BLaER1 treated with 17β-estradiol and CSF1 and Interleukin-3, amounts not matched to agents 10 nM and 100 nM (cell line): ENCODE data around the gene SEC14L5.
"Not testable (repeated sequence)": the region's sequence is repeated elsewhere in the genome, so short reads cannot be mapped to it uniquely, and the experiment has no call there.

ENCODE experiments used
- H3K27ac ChIP-seq, 11 experiments: shearing (Covaris generic); formaldehyde crosslinking; 2 replicates each; pipeline ENCODE4 v1.8.1; 2022
- H3K27me3 ChIP-seq, 11 experiments: shearing (Covaris generic); formaldehyde crosslinking; 2 replicates each; pipeline ENCODE4 v1.8.1; 2022
- H3K36me3 ChIP-seq, 11 experiments: shearing (Covaris generic); formaldehyde crosslinking; 2 replicates each; pipeline ENCODE4 v1.8.1; 2022
- H3K4me1 ChIP-seq, 10 experiments: shearing (Covaris generic); formaldehyde crosslinking; 2 replicates each; pipeline ENCODE4 v1.8.1; 2022
- H3K4me2 ChIP-seq, 11 experiments: shearing (Covaris generic); formaldehyde crosslinking; 2 replicates each; pipeline ENCODE4 v1.8.1; 2022
- H3K4me3 ChIP-seq, 10 experiments: shearing (Covaris generic); formaldehyde crosslinking; 2 replicates each; pipeline ENCODE4 v1.8.1; 2022
- H3K9ac ChIP-seq, 11 experiments: shearing (Covaris generic); formaldehyde crosslinking; 2 replicates each; pipeline ENCODE4 v1.8.1; 2022
- H3K9me3 ChIP-seq, 11 experiments: shearing (Covaris generic); formaldehyde crosslinking; replicated peaks in 1 of 11; 2 replicates each; pipeline ENCODE4 v1.8.1; 2022
- H4K20me1 ChIP-seq, 11 experiments: shearing (Covaris generic); formaldehyde crosslinking; 2 replicates each; pipeline ENCODE4 v1.8.1; 2022
- Cebpa-rat ChIP-seq, 11 experiments: shearing (Covaris generic); IDR thresholded peaks; 2 replicates each; pipeline ENCODE4 v1.8.1; 2022

The SEC14L5 gene

DNA sequence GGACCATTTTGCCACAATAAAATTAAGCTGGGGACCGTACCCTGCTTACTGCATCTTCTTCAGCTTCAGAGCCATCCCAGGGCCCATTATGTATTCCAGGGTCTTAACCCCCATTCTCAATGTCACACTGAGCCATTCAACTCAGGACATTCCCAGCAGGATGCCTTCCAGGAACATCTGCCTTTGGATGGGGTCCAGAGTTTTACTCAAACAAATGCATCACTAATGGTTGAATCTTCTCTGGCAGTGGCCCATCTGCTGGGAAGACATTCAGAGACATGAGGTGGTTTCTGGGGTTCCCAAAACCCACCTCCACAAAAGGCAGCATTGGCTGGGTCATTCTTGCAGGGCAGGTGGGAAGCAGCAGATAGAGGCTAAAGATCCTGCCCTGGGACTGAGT lies 3.4 kb upstream of the SEC14L5 start:
- TF ChIP-seq Cebpa-rat (IDR thresholded peaks at IDR 0.05) = no peak
- no peak overlapping the region for H3K4me3 ChIP-seq

DNA sequence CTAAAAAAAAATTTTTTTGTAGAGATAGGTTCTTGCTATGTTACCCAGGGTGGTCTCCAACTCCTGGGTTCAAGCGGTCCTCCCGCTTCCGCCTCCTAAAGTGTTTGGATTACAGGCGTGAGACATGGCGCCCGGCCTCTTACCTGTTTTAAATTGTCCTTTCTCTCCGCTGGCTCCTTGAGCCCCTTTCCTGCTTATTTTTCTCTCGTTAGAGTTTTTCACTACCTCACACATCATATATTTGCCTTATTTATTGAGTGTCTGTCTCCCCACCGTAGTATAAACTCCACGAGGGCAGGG lies 760 bp upstream of the SEC14L5 start:
- no peaks in the 10 kb centered on the region for H3K9me3 ChIP-seq
- H3K4me1 ChIP-seq = peaks cover 6 to 19% (median 16%) of the 10 kb centered on the region in 10 experiments; a peak in 17 of 20 replicates
- peaks cover 0 to 15% (median 0%) of the 10 kb centered on the region in 11 experiments; a peak in 4 of 22 replicates for H3K27me3 ChIP-seq
- peak overlapping the region; percentile 51 to 69 (median 56) for H3K4me3 ChIP-seq
- peak overlapping the region; percentile 75 to 96 (median 92) for H3K4me2 ChIP-seq
- TF ChIP-seq Cebpa-rat (IDR thresholded peaks at IDR 0.05) = no peak
- H3K9ac ChIP-seq = peak overlapping the region in 9 of 11 experiments; percentile 40 to 61 (median 50); a peak in 13 of 22 replicates
- peaks cover 0 to 24% (median 11%) of the 10 kb centered on the region in 11 experiments; a peak in 8 of 22 replicates for H4K20me1 ChIP-seq
- no peaks in the 10 kb centered on the region for H3K36me3 ChIP-seq
- 0 out of 22 replicates have a peak overlapping the region, but pooled peaks of 1 of the 11 experiments have one; percentile 11 for H3K27ac ChIP-seq

More for the DNA sequence above, 3.4 kb upstream of the SEC14L5 start:
- H3K27ac ChIP-seq = no peak overlapping the region
- peaks cover 0 to 24% (median 9%) of the 10 kb centered on the region in 11 experiments; a peak in 8 of 22 replicates for H4K20me1 ChIP-seq
- H3K9ac ChIP-seq = no peak overlapping the region
- H3K36me3 ChIP-seq = no peaks in the 10 kb centered on the region
- H3K4me2 ChIP-seq = no peak overlapping the region
- H3K27me3 ChIP-seq = peaks cover 0 to 12% (median 0%) of the 10 kb centered on the region in 11 experiments; a peak in 4 of 22 replicates
- peaks cover 6 to 19% (median 15%) of the 10 kb centered on the region in 10 experiments; a peak in 17 of 20 replicates for H3K4me1 ChIP-seq
- no peaks in the 10 kb centered on the region for H3K9me3 ChIP-seq

DNA sequence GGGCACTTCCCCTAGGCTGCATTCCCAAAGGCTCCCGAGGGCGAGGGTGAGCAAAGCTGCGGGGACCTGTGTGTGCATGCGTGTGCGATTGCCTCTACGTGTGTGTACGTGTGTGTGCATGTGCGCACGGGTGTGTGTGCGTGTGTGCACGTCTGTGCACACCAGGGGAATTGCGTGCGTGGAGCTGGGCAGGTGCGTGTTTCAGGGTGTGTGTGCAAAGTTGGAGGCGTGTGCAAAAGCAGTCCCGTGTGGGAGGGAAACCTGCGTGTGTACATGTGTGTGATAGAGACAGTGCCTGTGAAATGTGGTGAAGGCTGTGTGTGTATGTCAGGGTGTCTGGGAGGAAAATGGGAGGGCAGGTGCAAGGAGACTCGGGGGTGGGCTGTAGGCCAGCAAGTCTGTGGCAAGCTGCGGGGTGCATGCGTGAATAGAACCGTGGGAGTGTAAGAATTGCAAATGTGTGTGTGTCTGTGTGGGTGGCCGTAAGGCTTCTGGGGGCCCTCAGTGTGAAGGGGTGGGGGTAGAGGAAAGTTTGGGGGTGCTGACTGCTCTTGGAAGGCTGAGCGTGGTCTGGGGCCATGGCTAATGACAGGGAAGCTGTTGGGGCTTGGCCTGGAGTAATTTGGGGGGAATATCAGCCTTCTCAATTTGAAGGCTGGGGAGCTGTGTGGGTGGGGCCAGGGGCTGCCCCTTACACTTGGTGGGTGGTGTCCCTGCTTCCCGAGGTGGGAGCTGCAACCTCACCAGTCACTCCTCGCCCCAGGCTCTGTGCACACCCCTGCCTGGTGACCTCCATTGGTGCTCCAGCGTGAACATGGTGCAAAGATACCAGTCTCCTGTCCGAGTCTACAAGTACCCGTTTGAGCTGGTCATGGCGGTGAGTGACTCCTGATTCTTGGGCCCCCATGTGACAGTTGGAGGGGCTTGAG lies 644 bp downstream of the SEC14L5 start:
- H4K20me1 ChIP-seq = peaks cover 0 to 19% (median 11%) of the 10 kb centered on the region in 11 experiments; a peak in 8 of 22 replicates
- peak overlapping the region; percentile 84 to 98 (median 88) for H3K4me2 ChIP-seq
- no peak overlapping the region for H3K27ac ChIP-seq
- peak overlapping the region in 9 of 10 experiments; percentile 42 to 65 (median 50); a peak in 15 of 20 replicates for H3K4me3 ChIP-seq
- H3K9me3 ChIP-seq = no peaks in the 10 kb centered on the region
- no peaks in the 10 kb centered on the region for H3K36me3 ChIP-seq
- TF ChIP-seq Cebpa-rat (IDR thresholded peaks at IDR 0.05) = no peak
- no peak overlapping the region for H3K9ac ChIP-seq
- H3K4me1 ChIP-seq = peaks cover 6 to 29% (median 13%) of the 10 kb centered on the region in 10 experiments; a peak in 17 of 20 replicates
- H3K27me3 ChIP-seq = peaks cover 0 to 15% (median 0%) of the 10 kb centered on the region in 11 experiments; a peak in 4 of 22 replicates

DNA sequence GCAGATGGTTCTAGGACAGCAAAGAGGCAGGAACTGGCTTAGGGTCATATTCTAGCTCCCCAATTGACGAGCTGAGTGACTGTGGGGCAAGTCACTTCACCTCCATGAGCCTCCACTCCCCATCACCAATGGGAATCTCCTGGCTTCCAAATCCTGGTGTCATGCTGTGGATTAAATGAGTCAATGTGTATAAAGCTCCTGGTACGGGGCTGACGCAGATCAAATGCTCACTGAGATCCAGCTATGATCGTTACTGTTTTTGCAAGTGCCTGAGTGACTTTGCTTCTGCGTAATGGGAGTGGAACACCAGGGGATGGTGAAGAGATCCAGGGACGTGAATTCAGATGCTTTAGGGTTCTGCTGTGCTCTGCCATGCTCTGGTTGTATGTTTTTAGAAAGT lies 2.4 kb downstream of the SEC14L5 start:
- H3K27me3 ChIP-seq = peaks cover 0 to 15% (median 0%) of the 10 kb centered on the region in 11 experiments; a peak in 4 of 22 replicates
- no peak for TF ChIP-seq Cebpa-rat (IDR thresholded peaks at IDR 0.05)
- peaks cover 0 to 19% (median 11%) of the 10 kb centered on the region in 11 experiments; a peak in 8 of 22 replicates for H4K20me1 ChIP-seq
- H3K4me2 ChIP-seq = no peak overlapping the region
- peaks cover 6 to 29% (median 12%) of the 10 kb centered on the region in 10 experiments; a peak in 17 of 20 replicates for H3K4me1 ChIP-seq
- no peaks in the 10 kb centered on the region for H3K36me3 ChIP-seq
- no peak overlapping the region for H3K4me3 ChIP-seq
- no peaks in the 10 kb centered on the region for H3K9me3 ChIP-seq
- no peak overlapping the region for H3K27ac ChIP-seq
- no peak overlapping the region for H3K9ac ChIP-seq

DNA sequence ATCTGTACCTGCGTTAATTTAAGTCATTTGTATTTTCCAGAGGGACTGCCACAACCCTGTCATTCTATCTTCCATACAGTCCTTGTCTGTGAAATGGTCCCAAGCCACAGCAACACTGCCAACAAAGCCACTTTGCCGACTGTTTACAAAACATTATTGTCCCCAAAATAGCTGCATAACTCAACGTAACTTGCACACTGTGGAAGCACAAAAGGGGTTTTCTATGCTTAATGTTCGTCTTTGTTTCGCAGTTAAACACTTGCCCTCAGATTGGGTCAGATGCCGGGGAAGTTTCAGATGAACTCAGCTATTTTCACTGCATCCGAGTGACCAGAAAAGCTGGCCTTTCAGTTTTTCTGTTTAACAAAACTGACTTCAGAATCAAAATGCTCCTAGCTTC lies 4.6 kb downstream of the SEC14L5 start:
- Histone ChIP-seq H3K27me3 (peaks cover 0 to 15% (median 0%) of the 10 kb centered on the region in 11 experiments; a peak in 4 of 22 replicates), H3K9ac (no peak overlapping the region; a peak in 1 of 22 replicates)

DNA sequence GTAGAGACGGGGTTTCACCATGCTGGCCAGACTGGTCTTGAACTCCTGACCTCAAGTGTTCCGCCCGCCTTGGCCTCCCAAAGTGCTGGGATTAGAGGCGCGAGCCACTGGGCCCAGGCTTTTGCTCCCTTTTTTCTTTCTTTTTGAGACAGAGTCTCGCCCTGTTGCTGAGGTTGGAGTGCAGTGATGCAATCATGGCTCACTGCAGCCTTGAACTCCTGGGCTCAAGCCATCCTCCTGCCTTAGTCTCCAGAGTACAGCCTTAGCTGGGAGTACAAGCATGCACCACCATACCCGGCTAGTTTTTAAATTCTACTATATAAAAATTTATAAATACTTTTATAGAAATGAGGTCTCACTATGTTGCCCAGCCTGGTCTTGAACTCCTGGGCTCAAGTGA lies 5.4 kb downstream of the SEC14L5 start:
- not testable (repeated sequence) for H3K4me2 ChIP-seq, H3K9me3 ChIP-seq, H3K4me3 ChIP-seq, H3K9ac ChIP-seq, H3K36me3 ChIP-seq
- Histone ChIP-seq H3K4me1 (peaks cover 2 to 25% (median 3%) of the 10 kb centered on the region in 10 experiments; a peak in 16 of 20 replicates), H3K27me3 (peaks cover 0 to 12% (median 0%) of the 10 kb centered on the region in 11 experiments; a peak in 4 of 22 replicates), H3K27ac (peak overlapping the region in 1 of 11 experiments; percentile 42; a peak in 1 of 22 replicates), H4K20me1 (peaks cover 0 to 11% (median 0%) of the 10 kb centered on the region in 11 experiments; a peak in 6 of 22 replicates)

More for the DNA sequence above, 4.6 kb downstream of the SEC14L5 start:
- no peak for TF ChIP-seq Cebpa-rat (IDR thresholded peaks at IDR 0.05)
- Histone ChIP-seq H3K4me2 (peak overlapping the region in 1 of 11 experiments; percentile 11; a peak in 2 of 22 replicates), H3K4me3 (no peak overlapping the region), H3K4me1 (peaks cover 6 to 29% (median 7%) of the 10 kb centered on the region in 10 experiments; a peak in 16 of 20 replicates), H4K20me1 (peaks cover 0 to 13% (median 0%) of the 10 kb centered on the region in 11 experiments; a peak in 6 of 22 replicates), H3K9me3 (no peaks in the 10 kb centered on the region), H3K36me3 (no peaks in the 10 kb centered on the region), H3K27ac (peak overlapping the region in 1 of 11 experiments; percentile 42; a peak in 2 of 22 replicates)

DNA sequence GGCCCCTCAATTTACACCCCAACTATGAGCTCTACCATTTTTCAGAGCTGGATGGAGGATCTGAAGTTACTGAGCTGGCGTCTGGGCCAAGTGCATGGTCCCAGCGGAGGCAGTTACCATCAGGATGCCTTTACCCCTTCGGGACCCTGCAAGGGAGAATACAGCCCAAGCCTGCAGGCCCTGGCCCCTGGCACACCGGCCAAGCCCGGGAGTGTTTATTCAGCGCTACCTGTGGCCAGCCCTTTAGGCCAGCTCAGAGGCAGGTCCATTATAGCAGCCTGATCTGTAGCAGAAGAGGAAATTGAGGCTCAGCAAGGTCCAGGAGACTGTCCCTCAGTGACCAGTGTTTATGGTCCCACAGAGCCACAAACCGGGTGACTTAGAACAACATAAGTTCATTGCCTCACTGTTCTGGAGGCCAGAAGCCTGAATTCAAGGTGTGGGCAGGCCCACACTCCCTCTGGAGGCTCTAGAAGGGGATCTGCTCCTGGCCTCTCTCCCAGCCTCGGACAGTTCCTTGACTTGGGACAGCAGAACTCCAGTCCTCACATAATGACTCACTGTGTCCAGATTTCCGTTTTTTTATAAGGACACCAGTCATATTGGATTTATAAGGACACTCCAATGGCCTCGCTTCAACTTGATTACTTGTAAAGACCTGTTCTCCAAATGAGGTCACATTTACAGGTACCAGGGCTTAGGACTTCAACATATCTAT lies 8.8 kb downstream of the SEC14L5 start:
- Histone ChIP-seq H4K20me1 (no peaks in the 10 kb centered on the region), H3K9me3 (peaks cover 0 to 10% (median 0%) of the 10 kb centered on the region in 11 experiments; a peak in 6 of 22 replicates), H3K4me1 (peaks cover 0 to 18% (median 0%) of the 10 kb centered on the region in 10 experiments; a peak in 2 of 20 replicates), H3K27me3 (no peaks in the 10 kb centered on the region), H3K9ac (no peak overlapping the region), H3K4me3 (no peak overlapping the region), H3K27ac (no peak overlapping the region), H3K36me3 (no peaks in the 10 kb centered on the region), H3K4me2 (no peak overlapping the region)
- no peak for TF ChIP-seq Cebpa-rat (IDR thresholded peaks at IDR 0.05)

DNA sequence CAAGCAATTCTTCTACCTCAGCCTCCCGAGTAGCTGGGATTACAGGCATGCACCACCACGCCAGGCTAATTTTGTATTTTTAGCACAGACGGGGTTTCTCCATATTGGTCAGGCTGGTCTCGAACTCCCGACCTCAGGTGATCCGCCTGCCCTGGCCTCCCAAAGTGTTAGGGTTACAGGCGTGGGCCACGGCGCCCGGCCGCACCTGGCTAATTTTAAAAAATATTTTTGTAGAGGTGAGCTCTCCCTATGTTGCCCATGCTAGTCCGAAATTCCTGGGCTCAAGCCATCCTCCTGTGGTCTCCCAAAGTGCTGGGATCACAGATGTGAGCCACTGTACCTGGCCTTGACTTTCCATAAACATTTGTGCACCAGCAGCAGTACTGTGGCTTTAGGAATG lies 10.1 kb downstream of the SEC14L5 start:
- H3K27me3 ChIP-seq, H3K36me3 ChIP-seq, H3K9ac ChIP-seq, H3K4me2 ChIP-seq, H3K4me3 ChIP-seq, H4K20me1 ChIP-seq, H3K27ac ChIP-seq: not testable (repeated sequence)
- H3K4me1 ChIP-seq = peaks cover 0 to 12% (median 8%) of the 10 kb centered on the region in 10 experiments; a peak in 13 of 20 replicates
- H3K9me3 ChIP-seq = peaks cover 0 to 24% (median 0%) of the 10 kb centered on the region in 11 experiments; a peak in 9 of 22 replicates
